HG03354 (cell line): Measurements from ENCODE around the gene KAZN.

Experiments used
- ATAC-seq: cut with Tn5 transposase; IDR thresholded peaks from one replicate; pipeline ENCODE4 v1.9.1; 2021; ENCODE audit warnings: mild to moderate bottlenecking; ENCODE audit not compliant: unreplicated experiment, poor library complexity, severe bottlenecking

The KAZN gene

DNA sequence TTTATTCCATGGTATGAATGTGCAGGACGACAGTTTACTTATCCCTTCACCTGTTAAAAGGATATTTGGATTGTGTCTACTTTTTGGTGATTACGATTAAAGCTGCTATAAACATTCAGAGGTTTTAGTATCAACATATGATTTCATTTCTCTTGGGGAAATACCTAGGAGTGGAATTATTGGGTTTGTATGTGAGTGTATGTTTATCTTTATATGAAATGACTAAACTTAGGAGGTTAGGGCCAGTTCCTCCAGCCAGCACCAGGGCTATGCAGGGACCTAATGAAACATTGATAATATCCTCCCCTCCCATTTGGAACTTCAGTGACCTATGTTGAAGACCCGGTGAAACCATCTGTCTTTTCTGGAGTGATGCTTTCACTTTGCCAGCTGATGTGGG, 568.9 kb downstream of the KAZN start:
- ATAC-seq = no peak
